Hematopoietic multipotent progenitor cell (in vitro differentiated cells): ENCODE results near the gene MAP3K14. TPM values are rescaled to one million over a fixed set of nuclear protein-coding genes. Genes with fewer than 3 reads are reported as not detected.
"Not testable (repeated sequence)": the region's sequence is repeated elsewhere in the genome, so short reads cannot be mapped to it uniquely, and the experiment has no call there.

Experiments
- DNase-seq, 3 donors: peaks; one replicate each; pipeline ENCODE4 v3.0.0-alpha.2; 2011 to 2015; ENCODE audit warnings: low read depth in 2 of 3, low spot score in 2 of 3
- total RNA-seq: library from RNA; depleted of rRNA; stranded (reverse); fragments of >200 nt; gene quantifications from one replicate; pipeline ENCODE4 v1.2.3, GENCODE V29; 2012

The MAP3K14 gene
- 10.2 TPM for total RNA-seq

- DNase-seq, result peak in 2 of 3 donors; percentile 77 to 80
These were observed at the start of gene MAP3K14 for GRCh38 chr17:45316434-45317110. TSS of gene MAP3K14 (minus strand) at chr17:45317020. CDS start at chr17:45290745, 26,275 bp downstream.

GRCh38 chr17:45366049-45366448, 49.2 kb upstream of the MAP3K14 start:
- DNase-seq, result no peak

- no peak for DNase-seq
These were observed 47.9 kb upstream of the MAP3K14 start for GRCh38 chr17:45364531-45365390.

- no peak for DNase-seq
These were observed 46.7 kb upstream of the MAP3K14 start for GRCh38 chr17:45363498-45363897.

- DNase-seq, result no peak
These were observed 45.2 kb upstream of the MAP3K14 start for GRCh38 chr17:45361976-45362375.

- no peak for DNase-seq
These were observed 44.6 kb upstream of the MAP3K14 start for GRCh38 chr17:45361451-45361850.

- DNase-seq, result no peak
These were observed 40.7 kb upstream of the MAP3K14 start for GRCh38 chr17:45357364-45357997.

- DNase-seq, result no peak
These were observed 38.3 kb upstream of the MAP3K14 start for GRCh38 chr17:45355087-45355486.

GRCh38 chr17:45353043-45353442, 36.2 kb upstream of the MAP3K14 start:
- peak in 1 of 3 donors; percentile 16 for DNase-seq

GRCh38 chr17:45351831-45352230, 35.0 kb upstream of the MAP3K14 start:
- DNase-seq, result no peak

GRCh38 chr17:45347444-45347843, 30.6 kb upstream of the MAP3K14 start:
- DNase-seq, result no peak

- DNase-seq, result no peak
These were observed 29.6 kb upstream of the MAP3K14 start for GRCh38 chr17:45346216-45347015.

GRCh38 chr17:45345554-45346215, 28.9 kb upstream of the MAP3K14 start:
- DNase-seq, result peak in 2 of 3 donors; percentile 81 to 97

- no peak for DNase-seq
These were observed 28.4 kb upstream of the MAP3K14 start for GRCh38 chr17:45345246-45345553.

- DNase-seq, result not testable (repeated sequence)
These were observed 27.3 kb upstream of the MAP3K14 start for GRCh38 chr17:45343967-45344664.

GRCh38 chr17:45342871-45343526, 26.2 kb upstream of the MAP3K14 start:
- DNase-seq, result no peak

GRCh38 chr17:45342306-45342705, 25.5 kb upstream of the MAP3K14 start:
- DNase-seq, result no peak

- DNase-seq, result no peak
These were observed 24.8 kb upstream of the MAP3K14 start for GRCh38 chr17:45341533-45342158.
